ENCODE data around the gene PLPPR1. TPM values are rescaled to one million over a fixed set of nuclear protein-coding genes. Genes with fewer than 3 reads are reported as not detected.
A peak's percentile ranks its signal among the peaks of the same experiment; 100 is the strongest.

PLPPR1 gene
- total RNA-seq, 1 experiment from 2014 or later = 2.4 TPM

DNA sequence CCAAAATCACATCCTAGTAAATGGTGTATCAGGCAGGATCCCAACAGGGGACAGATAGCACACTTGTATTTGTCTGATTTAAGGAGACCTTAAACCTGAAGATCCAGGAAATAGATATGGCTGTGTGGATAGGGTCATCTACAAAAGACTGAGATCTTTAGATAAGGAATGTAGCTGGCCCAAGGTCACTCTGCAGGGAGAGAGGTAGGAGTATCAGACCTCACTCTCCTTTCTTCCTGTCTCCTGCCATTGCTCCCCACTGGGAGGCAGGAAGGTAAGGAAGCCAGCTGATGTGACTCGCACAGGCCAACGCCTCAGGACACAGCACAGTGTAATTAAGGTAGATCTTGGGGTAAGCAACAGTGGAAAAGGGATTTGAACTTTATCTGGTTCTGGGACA is 85.8 kb downstream of the PLPPR1 start:
- peak; percentile 33 for DNase-seq
- Histone ChIP-seq H3T11ph (ENCODE audit: low read length) (no peak overlapping the region), H4K20me1 (ENCODE audit: control insufficient read depth, insufficient read depth, insufficient read length) (no peaks in the 10 kb centered on the region), H3K14ac (ENCODE audit: insufficient read depth, low read length) (no peak overlapping the region), H3K9me3 (ENCODE audit: control insufficient read depth, low read depth, low read length) (no peaks in the 10 kb centered on the region), H3K4me2 (ENCODE audit: insufficient read depth, insufficient read length, low read length) (no peak overlapping the region), H2BK12ac (ENCODE audit: insufficient read length, low read depth, low read length) (no peak overlapping the region), H3K4me1 (ENCODE audit: insufficient read depth, low read length) (peaks cover 15% of the 10 kb centered on the region; the same call in 1 of the 2 replicates), H3K23ac (ENCODE audit: insufficient read length, low read depth, low read length) (no peak overlapping the region), H2BK5ac (ENCODE audit: insufficient read length, low read length) (no peak overlapping the region), H3K4ac (ENCODE audit: low read depth, low read length) (no peak overlapping the region), H4K8ac (replicated peaks; ENCODE audit: insufficient read length, low read depth, low read length) (no peak overlapping the region), H3K18ac (ENCODE audit: insufficient read length, low read depth, low read length) (no peak overlapping the region), H3K79me1 (ENCODE audit: insufficient read depth, low read depth, low read length, poor library complexity, severe bottlenecking) (no peaks in the 10 kb centered on the region), H2BK15ac (ENCODE audit: low read depth, low read length) (no peak overlapping the region), H3K23me2 (ENCODE audit: insufficient read length, low read depth, low read length, poor library complexity, severe bottlenecking) (no peaks in the 10 kb centered on the region), H2AFZ (ENCODE audit: low read length) (no peak overlapping the region), H3K27ac (ENCODE audit: insufficient read length, low read depth, low read length) (no peak overlapping the region), H3K79me2 (ENCODE audit: insufficient read depth, low read length) (no peaks in the 10 kb centered on the region), H3K27me3 (ENCODE audit: insufficient read depth, low read length) (no peaks in the 10 kb centered on the region), H4K5ac (ENCODE audit: insufficient read length, low read depth, low read length) (no peak overlapping the region), H2BK120ac (ENCODE audit: low read depth, low read length, poor library complexity, severe bottlenecking) (no peak overlapping the region), H4K91ac (ENCODE audit: insufficient read length, low read depth, low read length) (no peak overlapping the region), H2BK20ac (ENCODE audit: low read depth, low read length, poor library complexity, severe bottlenecking) (no peak overlapping the region), H3K56ac (ENCODE audit: insufficient read length, low read depth, low read length) (no peak overlapping the region), H2AK5ac (ENCODE audit: insufficient read length, low read length) (no peak overlapping the region), H3K9ac (ENCODE audit: extremely low read depth, insufficient read length, low read length) (no peak overlapping the region)
- H3K27me3 Mint-ChIP-seq (ENCODE audit: low read depth) = no peaks in the 10 kb centered on the region
- TF ChIP-seq, protein P1, sequence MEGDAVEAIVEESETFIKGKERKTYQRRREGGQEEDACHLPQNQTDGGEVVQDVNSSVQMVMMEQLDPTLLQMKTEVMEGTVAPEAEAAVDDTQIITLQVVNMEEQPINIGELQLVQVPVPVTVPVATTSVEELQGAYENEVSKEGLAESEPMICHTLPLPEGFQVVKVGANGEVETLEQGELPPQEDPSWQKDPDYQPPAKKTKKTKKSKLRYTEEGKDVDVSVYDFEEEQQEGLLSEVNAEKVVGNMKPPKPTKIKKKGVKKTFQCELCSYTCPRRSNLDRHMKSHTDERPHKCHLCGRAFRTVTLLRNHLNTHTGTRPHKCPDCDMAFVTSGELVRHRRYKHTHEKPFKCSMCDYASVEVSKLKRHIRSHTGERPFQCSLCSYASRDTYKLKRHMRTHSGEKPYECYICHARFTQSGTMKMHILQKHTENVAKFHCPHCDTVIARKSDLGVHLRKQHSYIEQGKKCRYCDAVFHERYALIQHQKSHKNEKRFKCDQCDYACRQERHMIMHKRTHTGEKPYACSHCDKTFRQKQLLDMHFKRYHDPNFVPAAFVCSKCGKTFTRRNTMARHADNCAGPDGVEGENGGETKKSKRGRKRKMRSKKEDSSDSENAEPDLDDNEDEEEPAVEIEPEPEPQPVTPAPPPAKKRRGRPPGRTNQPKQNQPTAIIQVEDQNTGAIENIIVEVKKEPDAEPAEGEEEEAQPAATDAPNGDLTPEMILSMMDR (conservative IDR thresholded peaks at IDR 0.05) = no peak
- WGBS (ENCODE audit: extremely low coverage, insufficient read length, low lambda C conversion rate) = no CpG with 5 or more reads among the region's 2 CpGs
- H3K4me3 Mint-ChIP-seq = no peak overlapping the region
- peaks cover 40 to 44% of the 10 kb centered on the region in 2 experiments for H3K4me1 Mint-ChIP-seq
- peak overlapping the region in 2 of 3 experiments; percentile 33 to 93; a peak in 3 of 7 replicates for H3K27ac Mint-ChIP-seq
- H3K36me3 Mint-ChIP-seq (ENCODE audit: insufficient read depth in 1 of 3, low read depth in 3 of 3) = peaks cover 2 to 3% (median 2%) of the 10 kb centered on the region in 3 experiments
- peaks cover 2% of the 10 kb centered on the region in 2 experiments; a peak in 4 of 5 replicates for H3K9me3 Mint-ChIP-seq
